GM18909 (cell line): ENCODE measurements around the gene CCDC152.
"Not testable (repeated sequence)": the region's sequence is repeated elsewhere in the genome, so short reads cannot be mapped to it uniquely, and the experiment has no call there.

ENCODE experiments used
- ATAC-seq: cut with Tn5 transposase; IDR thresholded peaks from one replicate; pipeline ENCODE4 v1.9.1; 2021; ENCODE audit warnings: mild to moderate bottlenecking; ENCODE audit not compliant: unreplicated experiment, poor library complexity

CCDC152 gene

GRCh38 chr5:42756606-42757601, at the start of gene CCDC152:
Gene CCDC152, plus strand, starts transcription at chr5:42756818. Its CDS starts 2,304 bp downstream, at chr5:42759122.
- ATAC-seq = peak; percentile 98

- ATAC-seq = no peak
Measured at GRCh38 chr5:42715785-42716184, 40.8 kb upstream of the CCDC152 start.

GRCh38 chr5:42718591-42718990, 38.0 kb upstream of the CCDC152 start:
- ATAC-seq = peak; percentile 94

- peak; percentile 16 for ATAC-seq
Measured at GRCh38 chr5:42719034-42719433, 37.6 kb upstream of the CCDC152 start.

GRCh38 chr5:42720251-42720650, 36.4 kb upstream of the CCDC152 start:
- no peak for ATAC-seq

- ATAC-seq = no peak
Measured at GRCh38 chr5:42721484-42721883, 35.1 kb upstream of the CCDC152 start.

GRCh38 chr5:42734531-42735058, 22.0 kb upstream of the CCDC152 start:
- ATAC-seq = not testable (repeated sequence)

GRCh38 chr5:42740920-42741319, 15.7 kb upstream of the CCDC152 start:
- ATAC-seq = no peak

- no peak for ATAC-seq
Measured at GRCh38 chr5:42745426-42745825, 11.2 kb upstream of the CCDC152 start.

- ATAC-seq = no peak
Measured at GRCh38 chr5:42745856-42746255, 10.8 kb upstream of the CCDC152 start.

GRCh38 chr5:42749020-42749419, 7.6 kb upstream of the CCDC152 start:
- ATAC-seq = no peak

- no peak for ATAC-seq
Measured at GRCh38 chr5:42750507-42750906, 6.1 kb upstream of the CCDC152 start.

- ATAC-seq = no peak
Measured at GRCh38 chr5:42751044-42751443, 5.6 kb upstream of the CCDC152 start.

GRCh38 chr5:42753099-42753498, 3.5 kb upstream of the CCDC152 start:
- no peak for ATAC-seq

GRCh38 chr5:42759456-42759855, 2.8 kb downstream of the CCDC152 start:
- no peak for ATAC-seq

GRCh38 chr5:42760426-42760825, 3.8 kb downstream of the CCDC152 start:
- ATAC-seq = no peak

- ATAC-seq = no peak
Measured at GRCh38 chr5:42761791-42762190, 5.2 kb downstream of the CCDC152 start.

GRCh38 chr5:42767491-42768105, 11.0 kb downstream of the CCDC152 start:
- ATAC-seq = peak; percentile 66

GRCh38 chr5:42768106-42768504, 11.5 kb downstream of the CCDC152 start:
- no peak for ATAC-seq

GRCh38 chr5:42770003-42770402, 13.4 kb downstream of the CCDC152 start:
- ATAC-seq = no peak
